Fibroblast of lung (primary cell): Measurements from ENCODE around the gene ACTRT2. TPM values are rescaled to one million over a fixed set of nuclear protein-coding genes. Genes with fewer than 3 reads are reported as not detected.

Experiments
- DNase-seq, 2 donors: peaks; one replicate each; pipeline versions ENCODE4 v3.0.0 to v3.0.0-alpha.2; 2010; ENCODE audit warnings: low read depth in 2 of 2
- H2AFZ ChIP-seq: 2 replicates; pipeline ENCODE4 v1.5.1; 2012; ENCODE audit warnings: low read length, control low read depth, inconsistent platforms
- H3K27ac ChIP-seq: 2 replicates; pipeline ENCODE4 v1.5.1; 2011; ENCODE audit warnings: low read length, control low read depth; ENCODE audit not compliant: insufficient read depth
- H3K27me3 ChIP-seq: 2 replicates; pipeline ENCODE4 v1.5.1; 2011; ENCODE audit warnings: mild to moderate bottlenecking, low read length; ENCODE audit not compliant: control insufficient read depth, insufficient read depth
- H3K36me3 ChIP-seq: 2 replicates; pipeline ENCODE4 v1.5.1; 2011; ENCODE audit warnings: low read length; ENCODE audit not compliant: control insufficient read depth, insufficient read depth
- H3K4me1 ChIP-seq: 2 replicates; pipeline ENCODE4 v1.5.1; 2011; ENCODE audit warnings: low read length; ENCODE audit not compliant: control insufficient read depth, insufficient read depth; ENCODE audit errors: extremely low read depth
- H3K4me2 ChIP-seq: 2 replicates; pipeline ENCODE4 v1.5.1; 2011; ENCODE audit warnings: low read length, control low read depth; ENCODE audit not compliant: insufficient read depth; ENCODE audit errors: extremely low read depth
- H3K4me3 ChIP-seq, 4 experiments: fragments of 200-600 bp in 1 of 4; sonication (generic) in 1 of 4; replicated peaks in 1 of 4; 2 replicates each; pipeline ENCODE4 v1.5.1; 2011 to 2016; ENCODE audit warnings: low read length in 4 of 4, low read depth in 3 of 4, mild to moderate bottlenecking in 3 of 4, control low read depth in 2 of 4, inconsistent platforms in 1 of 4, mixed read lengths in 1 of 4; ENCODE audit not compliant: insufficient read depth in 1 of 4; ENCODE audit errors: control extremely low read depth in 1 of 4
- H3K79me2 ChIP-seq: 2 replicates; pipeline ENCODE4 v1.5.1; 2012; ENCODE audit warnings: mild to moderate bottlenecking, low read length, inconsistent platforms; ENCODE audit not compliant: control insufficient read depth, insufficient read depth
- H3K9ac ChIP-seq: 2 replicates; pipeline ENCODE4 v1.5.1; 2011; ENCODE audit warnings: mild to moderate bottlenecking, low read length, control low read depth; ENCODE audit not compliant: insufficient read depth
- H3K9me3 ChIP-seq: 2 replicates; pipeline ENCODE4 v1.5.1; 2012; ENCODE audit warnings: low read depth, low read length; ENCODE audit not compliant: control insufficient read depth, insufficient read depth
- H4K20me1 ChIP-seq: 2 replicates; pipeline ENCODE4 v1.5.1; 2011; ENCODE audit warnings: low read length; ENCODE audit not compliant: control insufficient read depth, insufficient read depth; ENCODE audit errors: extremely low read depth
- CTCF ChIP-seq, 2 donors: IDR thresholded peaks in 1 of 2; conservative IDR thresholded peaks in 1 of 2; 1 replicate in 1 of 2; 2 replicates in 1 of 2; pipeline ENCODE4 v1.5.1; 2011 to 2012; ENCODE audit warnings: low read length in 2 of 2, control low read depth in 1 of 2, inconsistent platforms in 1 of 2, low read depth in 1 of 2, mild to moderate bottlenecking in 1 of 2
- EZH2 ChIP-seq: IDR thresholded peaks from 2 replicates; pipeline ENCODE4 v1.5.1; 2012; ENCODE audit warnings: low read length, control low read depth, mild to moderate bottlenecking; ENCODE audit errors: missing control alignments
- polyA plus RNA-seq, 2 donors: library from polyadenylated mRNA; depleted of rRNA in 1 of 2; stranded (reverse) in 1 of 2; unstranded in 1 of 2; fragments of >200 nt; gene quantifications; 2 replicates each; pipeline ENCODE4 v1.2.1, GENCODE V29; 2011 to 2012; ENCODE audit warnings: missing spikeins in 1 of 2
- total RNA-seq: library from RNA; depleted of rRNA; stranded (reverse); fragments of >200 nt; gene quantifications from 2 replicates; pipeline ENCODE4 v1.2.1, GENCODE V29; 2014

ACTRT2 gene
- total and polyA plus RNA-seq, 2 donors (not counting 1 experiment from before 2014, with no cell fraction given), result not detected

GRCh38 chr1:3009556-3009955 lies 11.7 kb upstream of the ACTRT2 start:
- Histone ChIP-seq H3K4me1 (no peaks in the 10 kb centered on the region), H3K27ac (no peak overlapping the region), H2AFZ (no peak overlapping the region), H4K20me1 (no peaks in the 10 kb centered on the region), H3K79me2 (no peaks in the 10 kb centered on the region), H3K4me2 (no peak overlapping the region), H3K9me3 (no peaks in the 10 kb centered on the region), H3K36me3 (no peaks in the 10 kb centered on the region), H3K27me3 (no peaks in the 10 kb centered on the region), H3K4me3 (no peak overlapping the region), H3K9ac (no peak overlapping the region)
- TF ChIP-seq EZH2 (no peak), CTCF (conservative IDR thresholded peaks at IDR 0.05 in 1 of 2, IDR thresholded peaks at IDR 0.05 in 1 of 2; ENCODE audit: low read depth in 1 of 2, low read length in 2 of 2) (no peak)
- no peak for DNase-seq

- DNase-seq, result no peak
- Histone ChIP-seq H3K9me3 (no peaks in the 10 kb centered on the region), H3K27me3 (no peaks in the 10 kb centered on the region), H3K36me3 (no peaks in the 10 kb centered on the region), H3K9ac (no peak overlapping the region), H2AFZ (no peak overlapping the region), H4K20me1 (no peaks in the 10 kb centered on the region), H3K27ac (no peak overlapping the region), H3K4me2 (no peak overlapping the region), H3K4me1 (no peaks in the 10 kb centered on the region), H3K79me2 (no peaks in the 10 kb centered on the region), H3K4me3 (no peak overlapping the region)
- TF ChIP-seq EZH2 (no peak), CTCF (conservative IDR thresholded peaks at IDR 0.05 in 1 of 2, IDR thresholded peaks at IDR 0.05 in 1 of 2; ENCODE audit: low read depth in 1 of 2, low read length in 2 of 2) (no peak)
Measured at GRCh38 chr1:3011127-3011526, 10.1 kb upstream of the ACTRT2 start.

GRCh38 chr1:3011631-3012455 lies 9.4 kb upstream of the ACTRT2 start:
- Histone ChIP-seq H3K4me1 (no peaks in the 10 kb centered on the region), H3K4me3 (no peak overlapping the region), H3K9me3 (no peaks in the 10 kb centered on the region), H3K36me3 (no peaks in the 10 kb centered on the region), H2AFZ (no peak overlapping the region), H3K79me2 (no peaks in the 10 kb centered on the region), H3K9ac (no peak overlapping the region), H3K27me3 (no peaks in the 10 kb centered on the region), H3K27ac (no peak overlapping the region), H3K4me2 (no peak overlapping the region), H4K20me1 (no peaks in the 10 kb centered on the region)
- DNase-seq, result no peak
- TF ChIP-seq CTCF (conservative IDR thresholded peaks at IDR 0.05 in 1 of 2, IDR thresholded peaks at IDR 0.05 in 1 of 2; ENCODE audit: low read depth in 1 of 2, low read length in 2 of 2), result no peak
- no peak for TF ChIP-seq EZH2
